Measurements from ENCODE around the gene ERGIC3. TPM values are rescaled to one million over a fixed set of nuclear protein-coding genes. Genes with fewer than 3 reads are reported as not detected.
A peak's percentile ranks its signal among the peaks of the same experiment; 100 is the strongest.

ERGIC3 gene
- polyA plus RNA-seq, 10 donors: 187 to 227 (median 216) TPM

GRCh38 chr20:35592339-35592974 lies 50.6 kb downstream of the ERGIC3 start:
- DNase-seq: no peak

GRCh38 chr20:35595456-35595855 lies 53.6 kb downstream of the ERGIC3 start:
- DNase-seq: no peak

DNA sequence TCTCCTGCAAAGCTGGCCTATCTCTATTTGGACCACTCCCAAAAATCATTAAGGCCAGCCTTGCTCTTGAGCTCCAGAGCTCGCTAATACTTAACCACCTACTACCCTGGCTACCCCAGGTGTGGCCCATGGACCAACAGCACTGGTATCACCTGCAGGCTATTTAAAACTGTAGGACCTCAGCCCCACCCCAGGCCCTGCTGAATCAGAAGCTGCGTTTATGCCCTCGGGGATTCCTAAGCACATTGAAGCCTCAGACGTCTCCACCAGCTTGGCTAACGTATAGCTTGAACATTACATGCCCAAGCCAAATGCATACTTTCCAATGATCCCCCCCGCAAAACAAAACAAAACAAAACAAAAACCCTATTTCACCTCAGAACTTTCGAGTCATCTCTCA lies 54.0 kb downstream of the ERGIC3 start:
- DNase-seq: no peak

DNA sequence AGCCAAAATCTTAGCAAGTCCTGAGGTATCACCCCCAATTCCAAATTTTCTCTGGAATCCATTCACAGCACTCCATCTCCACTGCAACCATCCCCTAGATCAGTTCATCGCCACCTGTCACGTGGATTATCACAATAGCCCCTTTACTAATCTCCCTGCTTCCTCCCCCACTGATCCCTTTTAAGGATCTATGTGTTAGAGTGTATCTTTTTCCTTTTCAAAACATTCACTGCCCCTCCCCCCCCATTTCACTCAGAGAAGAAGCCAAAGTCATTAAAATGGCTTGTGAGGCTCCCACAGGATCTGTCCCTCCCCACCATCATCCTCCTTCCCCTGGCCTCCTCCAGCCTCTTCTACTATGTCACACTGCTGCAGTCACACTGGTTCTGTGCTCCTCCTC lies 55.3 kb downstream of the ERGIC3 start:
- no peak for DNase-seq

- no peak for DNase-seq
Measured at GRCh38 chr20:35598476-35598875, 56.6 kb downstream of the ERGIC3 start.

- no peak for DNase-seq
Measured at GRCh38 chr20:35598899-35599775, 57.3 kb downstream of the ERGIC3 start.

DNA sequence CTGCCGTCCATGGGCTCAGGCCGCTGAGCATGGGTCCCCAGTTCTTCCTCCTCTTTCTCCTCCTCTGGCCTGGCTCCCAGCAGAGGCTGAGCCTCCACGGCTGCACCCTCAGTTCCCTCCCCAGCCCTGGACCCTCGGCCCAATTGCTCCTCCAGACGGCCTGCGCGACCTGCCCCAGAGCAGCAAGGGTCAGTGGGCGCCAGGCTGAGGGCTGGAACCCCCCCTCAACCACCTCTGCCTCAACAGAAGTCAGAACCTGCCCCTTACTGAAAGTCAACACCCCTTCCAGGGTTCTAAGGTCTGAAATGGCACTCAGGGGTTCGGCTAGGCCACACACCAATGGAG lies 57.9 kb downstream of the ERGIC3 start:
- DNase-seq: no peak

GRCh38 chr20:35600176-35600992 lies 58.5 kb downstream of the ERGIC3 start:
- no peak for DNase-seq

DNA sequence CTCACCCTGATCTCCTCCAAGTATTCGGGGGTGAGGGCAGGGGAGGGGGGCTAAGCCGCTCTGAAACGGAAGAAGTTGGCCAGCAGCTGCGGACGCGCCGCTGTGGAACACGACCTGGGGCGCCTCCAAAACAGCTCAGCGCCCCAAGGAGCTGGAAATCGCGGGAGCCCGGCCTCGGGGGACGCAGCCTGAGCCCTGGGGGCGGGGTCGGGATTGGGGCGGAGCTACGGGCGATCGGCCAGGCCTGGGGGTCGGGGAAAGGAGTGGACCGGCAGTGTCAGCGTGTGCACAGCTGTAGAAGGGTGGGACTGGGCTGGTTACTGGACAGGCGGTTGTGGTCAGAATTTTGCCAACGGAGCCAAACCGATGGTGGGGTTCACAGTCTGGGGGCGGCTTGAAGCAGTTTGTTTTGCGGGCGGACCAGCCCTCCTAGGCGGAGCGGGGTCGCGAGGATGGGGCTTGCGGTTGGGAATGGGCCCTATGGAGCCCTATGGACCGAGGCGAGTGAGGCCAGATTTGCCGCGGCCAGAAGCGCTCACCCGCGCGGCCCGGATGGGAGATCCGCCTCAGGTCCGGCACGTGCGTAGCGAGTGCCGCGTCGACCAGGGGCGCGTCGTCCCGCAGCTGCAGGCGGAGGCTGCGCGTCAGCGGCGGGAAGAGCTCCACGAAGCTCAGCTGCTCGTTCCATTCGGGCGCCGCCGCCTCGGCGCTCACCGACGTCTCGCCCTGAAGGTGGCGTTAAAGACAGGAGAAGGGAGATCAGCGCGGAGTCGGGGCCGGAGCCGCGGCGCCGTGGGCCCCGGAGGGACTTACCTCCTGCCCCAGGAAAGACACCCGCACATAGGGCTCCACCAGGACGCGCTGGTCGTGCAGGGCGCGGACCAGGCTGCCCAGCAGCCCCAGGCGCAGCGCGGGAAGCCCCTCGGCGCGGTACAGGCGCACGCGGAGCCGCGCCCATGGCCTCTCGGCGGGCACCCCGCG lies 59.4 kb downstream of the ERGIC3 start:
- peak; percentile 76 to 95 (median 90) for DNase-seq

DNA sequence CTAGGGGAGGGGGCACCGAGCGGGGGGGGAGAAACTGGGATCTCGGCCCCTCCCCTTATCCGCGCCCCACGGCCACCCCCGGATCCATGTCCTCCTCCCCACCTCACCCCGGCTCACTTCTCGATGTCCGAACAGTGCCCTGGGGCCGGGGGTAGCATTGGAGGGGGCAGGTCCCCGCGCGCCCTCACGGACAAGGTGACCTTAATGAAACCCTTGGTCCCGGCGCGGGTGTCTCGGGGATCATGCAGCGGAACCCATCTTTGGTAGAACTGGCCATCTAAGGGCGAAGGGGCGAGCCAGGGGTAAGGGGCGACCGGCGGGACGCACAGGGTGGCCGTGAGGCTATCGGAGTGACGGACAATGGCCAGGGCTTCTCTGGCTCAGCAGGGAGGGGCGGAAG lies 60.1 kb downstream of the ERGIC3 start:
- peak in 1 of 3 donors; percentile 15 for DNase-seq

DNA sequence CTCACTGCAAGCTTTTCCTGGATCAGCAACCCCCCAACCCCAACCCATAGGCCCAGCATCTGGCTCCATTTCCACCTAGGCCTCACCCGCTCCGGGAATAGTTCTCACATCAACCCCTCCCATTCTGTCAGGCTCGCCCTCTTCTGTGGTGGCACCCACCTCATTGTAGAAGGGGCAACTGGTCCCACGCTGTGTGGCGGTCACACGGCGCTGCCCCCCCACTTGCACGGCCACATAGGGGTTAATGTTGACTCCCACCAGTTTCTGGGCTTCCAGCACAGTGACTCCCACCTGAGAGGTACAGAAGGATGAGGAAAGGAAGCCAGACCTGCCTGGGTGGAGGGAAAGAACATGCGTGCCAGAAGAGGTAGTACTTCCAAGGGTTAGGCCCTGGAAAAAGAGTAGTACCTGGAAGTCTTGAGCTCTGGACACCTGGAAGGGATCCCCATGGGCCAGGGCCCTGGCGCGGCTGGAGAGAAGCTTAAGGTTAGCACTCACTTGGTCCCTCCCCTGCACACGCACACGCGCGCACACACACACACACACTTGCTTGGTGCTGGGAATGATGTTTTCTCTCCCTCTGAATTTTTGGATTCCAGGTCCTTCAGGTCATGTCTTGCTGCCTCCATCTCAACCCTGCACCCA lies 61.1 kb downstream of the ERGIC3 start:
- DNase-seq: no peak

DNA sequence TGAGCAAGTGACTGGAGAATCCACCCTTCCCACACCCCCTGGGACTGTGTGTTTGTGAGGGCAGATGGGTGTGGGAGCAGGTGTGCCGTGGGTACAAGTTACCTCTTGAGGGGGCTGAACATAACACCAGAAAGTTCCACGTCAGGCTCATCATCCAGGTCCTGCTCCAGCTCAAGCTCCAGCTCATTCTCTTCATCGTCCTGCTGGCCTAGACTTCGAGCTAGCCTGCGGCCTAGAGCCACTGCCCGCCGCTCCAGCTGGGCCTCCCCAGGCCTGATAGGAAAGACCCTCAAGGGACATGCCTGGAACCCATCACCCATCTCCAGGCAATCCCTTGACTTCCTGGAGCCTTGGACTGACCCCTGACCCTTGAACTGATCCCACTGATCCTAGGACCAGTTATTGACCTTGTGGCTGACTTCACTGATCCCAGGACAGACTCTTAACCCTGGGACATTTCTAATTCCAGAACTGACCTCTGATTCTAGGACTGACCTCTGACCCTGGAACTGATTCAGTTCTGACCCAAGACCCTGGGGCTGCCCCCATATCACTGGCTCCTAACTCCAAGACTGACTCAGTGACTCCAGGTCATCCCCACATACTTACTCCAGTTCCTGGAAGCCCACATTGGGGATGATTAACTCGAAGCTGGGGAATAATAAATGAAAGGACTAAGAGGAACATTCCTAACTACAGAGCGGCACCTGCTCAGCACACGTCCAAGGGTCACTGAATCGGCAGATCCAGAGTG lies 62.0 kb downstream of the ERGIC3 start:
- DNase-seq: no peak

DNA sequence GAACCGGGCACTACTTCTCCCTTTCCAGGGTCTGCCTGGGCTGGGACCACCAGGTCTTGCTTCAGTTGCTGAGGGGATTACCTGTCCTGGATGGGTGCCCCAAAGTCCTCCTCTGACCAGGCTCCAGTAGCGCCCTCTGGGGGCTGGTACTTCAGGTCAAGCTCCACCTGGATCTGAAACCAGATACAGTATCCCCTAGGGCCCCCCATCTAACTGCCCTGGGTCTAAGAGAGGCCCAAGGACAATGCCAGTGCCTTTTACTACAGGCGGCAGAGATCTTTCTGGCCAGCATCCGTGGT lies 62.5 kb downstream of the ERGIC3 start:
- peak in 1 of 3 donors; percentile 23 for DNase-seq

- no peak for DNase-seq
Measured at GRCh38 chr20:35606127-35606526, 64.2 kb downstream of the ERGIC3 start.

Other genes starting within 250 kb of the ERGIC3 start
- 1 to 10 TPM in 2 of 10 donors, not detected in 8; 3.0 to 4.7 TPM for gene FAM83C, start 249.7 kb upstream of the ERGIC3 start, polyA plus RNA-seq (ENCODE audit: insufficient read length in 10 of 10)
- 10 to 100 TPM; 31.4 to 48.2 (median 41.8) TPM for gene UQCC1, start 130.1 kb upstream of the ERGIC3 start, polyA plus RNA-seq (ENCODE audit: insufficient read length in 10 of 10)
- gene GDF5, start 103.8 kb upstream of the ERGIC3 start, polyA plus RNA-seq (ENCODE audit: insufficient read length in 10 of 10): under 1 TPM in 9 of 10 donors, not detected in 1; 0.12 to 0.77 (median 0.33) TPM
- 10 to 100 TPM; 21.7 to 35.4 (median 30.2) TPM for gene CEP250, start 86.5 kb upstream of the ERGIC3 start, polyA plus RNA-seq (ENCODE audit: insufficient read length in 10 of 10)
- gene C20orf173, start 12.4 kb upstream of the ERGIC3 start, polyA plus RNA-seq (ENCODE audit: insufficient read length in 10 of 10): not detected
- 1 to 10 TPM; 1.2 to 6.9 (median 2.1) TPM for gene SPAG4, start 73.8 kb downstream of the ERGIC3 start, polyA plus RNA-seq (ENCODE audit: insufficient read length in 10 of 10)
- 100 to 1,000 TPM in 7 of 10 donors, 10 to 100 TPM in 3; 82.4 to 165 (median 131) TPM for gene CPNE1, start 122.8 kb downstream of the ERGIC3 start, polyA plus RNA-seq (ENCODE audit: insufficient read length in 10 of 10)
- gene RBM12, start 122.8 kb downstream of the ERGIC3 start, polyA plus RNA-seq (ENCODE audit: insufficient read length in 10 of 10): 10 to 100 TPM; 42.0 to 60.9 (median 54.5) TPM
- 10 to 100 TPM; 12.6 to 16.9 (median 14.4) TPM for gene NFS1, start 157.3 kb downstream of the ERGIC3 start, polyA plus RNA-seq (ENCODE audit: insufficient read length in 10 of 10)
- 10 to 100 TPM; 45.8 to 96.6 (median 63.3) TPM for gene ROMO1, start 157.3 kb downstream of the ERGIC3 start, polyA plus RNA-seq (ENCODE audit: insufficient read length in 10 of 10)
- gene RBM39, start 200.2 kb downstream of the ERGIC3 start, polyA plus RNA-seq (ENCODE audit: insufficient read length in 10 of 10): 100 to 1,000 TPM; 205 to 339 (median 281) TPM
- gene PHF20, start 229.9 kb downstream of the ERGIC3 start, polyA plus RNA-seq (ENCODE audit: insufficient read length in 10 of 10): 10 to 100 TPM; 22.8 to 35.7 (median 29.3) TPM

Data from muscle of back (tissue), 11 donors.